ENCODE results near the gene UBE2Q2. TPM values are rescaled to one million over a fixed set of nuclear protein-coding genes. Genes with fewer than 3 reads are reported as not detected.

The UBE2Q2 gene
- polyA plus RNA-seq, 2 of the 4 experiments (the other 2 are of a cell fraction), result 36.5 to 50.6 TPM

DNA sequence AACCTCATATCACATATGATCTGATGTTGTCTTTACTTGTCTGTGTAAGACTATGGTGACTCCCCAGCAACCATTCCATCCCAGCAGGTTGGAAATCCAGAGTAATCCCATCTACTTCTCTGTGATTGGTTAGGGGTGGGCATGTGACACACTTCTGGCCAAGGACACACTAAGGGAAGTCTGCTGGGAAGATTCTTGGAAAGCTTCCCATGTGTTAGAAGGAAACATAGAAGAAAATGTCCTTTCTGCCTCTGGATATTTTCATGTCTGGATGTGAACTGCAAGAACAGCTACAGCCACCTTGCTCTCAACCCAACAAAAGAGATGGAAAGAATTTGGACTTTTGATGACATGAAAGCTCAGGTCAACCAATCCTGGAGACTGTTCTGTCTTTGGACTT lies 2.6 kb upstream of the UBE2Q2 start:
- H3K27ac ChIP-seq, result no peak overlapping the region
- H3K4me1 ChIP-seq, result peaks cover 22% of the 10 kb centered on the region
- H3K4me2 ChIP-seq, result 0 out of 3 replicates have a peak overlapping the region, but pooled peaks have one; percentile 19
- no peaks in the 10 kb centered on the region for H3K9me3 ChIP-seq
- no peak overlapping the region for H3K4me3 ChIP-seq
- ChIA-PET CTCF (interaction anchor here (1.1 to 4.1 kb wide), 6 partner anchors 11 to 39 kb away, joined by 3 to 18 read pairs (median 10); no protein-coding TSS in a partner anchor), POLR2A (interaction anchor here (0.8 to 3.4 kb wide), 2 partner anchors 63 to 472 kb away, joined by 3 to 19 read pairs; partner anchors contain the start of genes FBXO22 and MAN2C1)
- TF ChIP-seq RNF2 (IDR thresholded peaks at IDR 0.05; ENCODE audit: borderline replicate concordance, low read depth) (no peak), CHD4 (IDR thresholded peaks at IDR 0.05; ENCODE audit: borderline replicate concordance) (no peak)
- TF ChIP-seq, protein P1, sequence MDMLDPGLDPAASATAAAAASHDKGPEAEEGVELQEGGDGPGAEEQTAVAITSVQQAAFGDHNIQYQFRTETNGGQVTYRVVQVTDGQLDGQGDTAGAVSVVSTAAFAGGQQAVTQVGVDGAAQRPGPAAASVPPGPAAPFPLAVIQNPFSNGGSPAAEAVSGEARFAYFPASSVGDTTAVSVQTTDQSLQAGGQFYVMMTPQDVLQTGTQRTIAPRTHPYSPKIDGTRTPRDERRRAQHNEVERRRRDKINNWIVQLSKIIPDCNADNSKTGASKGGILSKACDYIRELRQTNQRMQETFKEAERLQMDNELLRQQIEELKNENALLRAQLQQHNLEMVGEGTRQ (IDR thresholded peaks at IDR 0.05), result peak; percentile 88
- TF ChIP-seq, protein P2, sequence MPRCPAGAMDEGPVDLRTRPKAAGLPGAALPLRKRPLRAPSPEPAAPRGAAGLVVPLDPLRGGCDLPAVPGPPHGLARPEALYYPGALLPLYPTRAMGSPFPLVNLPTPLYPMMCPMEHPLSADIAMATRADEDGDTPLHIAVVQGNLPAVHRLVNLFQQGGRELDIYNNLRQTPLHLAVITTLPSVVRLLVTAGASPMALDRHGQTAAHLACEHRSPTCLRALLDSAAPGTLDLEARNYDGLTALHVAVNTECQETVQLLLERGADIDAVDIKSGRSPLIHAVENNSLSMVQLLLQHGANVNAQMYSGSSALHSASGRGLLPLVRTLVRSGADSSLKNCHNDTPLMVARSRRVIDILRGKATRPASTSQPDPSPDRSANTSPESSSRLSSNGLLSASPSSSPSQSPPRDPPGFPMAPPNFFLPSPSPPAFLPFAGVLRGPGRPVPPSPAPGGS (IDR thresholded peaks at IDR 0.05), result no peak
- TF ChIP-seq, protein P3, sequence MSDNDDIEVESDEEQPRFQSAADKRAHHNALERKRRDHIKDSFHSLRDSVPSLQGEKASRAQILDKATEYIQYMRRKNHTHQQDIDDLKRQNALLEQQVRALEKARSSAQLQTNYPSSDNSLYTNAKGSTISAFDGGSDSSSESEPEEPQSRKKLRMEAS (IDR thresholded peaks at IDR 0.05), result no peak
- no peak for FAIRE-seq
- no peak for ATAC-seq
- peak; percentile 63 to 71 for DNase-seq (ENCODE audit: low read depth in 1 of 2, low spot score in 1 of 2)

DNA sequence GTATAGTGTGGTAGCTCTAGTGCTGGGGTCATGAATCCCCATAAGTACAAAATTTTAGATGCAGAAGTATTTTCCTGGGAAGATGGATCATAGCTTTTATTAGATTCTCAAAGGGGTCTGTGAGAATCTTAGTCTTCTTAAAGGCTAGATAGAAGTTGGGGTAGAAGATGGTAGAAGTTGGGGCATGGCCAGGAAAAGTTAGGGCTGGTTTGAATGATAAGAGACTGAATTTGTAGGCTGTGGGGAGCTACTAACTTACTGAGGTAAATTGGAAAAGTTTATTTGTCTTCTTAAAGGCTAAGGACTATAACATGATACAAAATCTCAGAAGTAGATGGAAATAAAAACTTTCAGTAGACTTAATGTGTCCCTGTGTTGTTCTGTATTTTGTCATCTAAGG lies 1.6 kb upstream of the UBE2Q2 start:
- H3K27ac ChIP-seq, result no peak overlapping the region
- TF ChIP-seq RFX5 (IDR thresholded peaks at IDR 0.05), result no peak
- no peak for TF ChIP-seq TP53 (CRISPR knock-in tag; IDR thresholded peaks at IDR 0.05)
- no peak for TF ChIP-seq SREBF2 (IDR thresholded peaks at IDR 0.05)
- TF ChIP-seq FOSL2 (IDR thresholded peaks at IDR 0.05), result no peak
- TF ChIP-seq FOSL2 (CRISPR knock-in tag; IDR thresholded peaks at IDR 0.05), result no peak
- TF ChIP-seq HOXB13 (CRISPR knock-in tag; IDR thresholded peaks at IDR 0.05; ENCODE audit: low read depth), result no peak
- TF ChIP-seq EHF (CRISPR knock-in tag; IDR thresholded peaks at IDR 0.05), result no peak
- CTCF ChIA-PET, result interaction anchor here (0.9 to 4.1 kb wide), 9 partner anchors 10 to 217 kb away, joined by 3 to 18 read pairs (median 3); partner anchors contain the start of gene SNX33
- H3K4me3 ChIP-seq, result no peak overlapping the region
- DNase-seq (ENCODE audit: low read depth in 1 of 2, low spot score in 1 of 2) (no peak), ATAC-seq (no peak), FAIRE-seq (no peak)
- POLR2A ChIA-PET, result interaction anchor here (0.8 to 3.4 kb wide), 2 partner anchors 62 to 473 kb away, joined by 3 to 19 read pairs; partner anchors contain the start of genes FBXO22 and MAN2C1
- no peaks in the 10 kb centered on the region for H3K9me3 ChIP-seq
- no peak overlapping the region for H3K4me2 ChIP-seq
- peaks cover 24% of the 10 kb centered on the region for H3K4me1 ChIP-seq

DNA sequence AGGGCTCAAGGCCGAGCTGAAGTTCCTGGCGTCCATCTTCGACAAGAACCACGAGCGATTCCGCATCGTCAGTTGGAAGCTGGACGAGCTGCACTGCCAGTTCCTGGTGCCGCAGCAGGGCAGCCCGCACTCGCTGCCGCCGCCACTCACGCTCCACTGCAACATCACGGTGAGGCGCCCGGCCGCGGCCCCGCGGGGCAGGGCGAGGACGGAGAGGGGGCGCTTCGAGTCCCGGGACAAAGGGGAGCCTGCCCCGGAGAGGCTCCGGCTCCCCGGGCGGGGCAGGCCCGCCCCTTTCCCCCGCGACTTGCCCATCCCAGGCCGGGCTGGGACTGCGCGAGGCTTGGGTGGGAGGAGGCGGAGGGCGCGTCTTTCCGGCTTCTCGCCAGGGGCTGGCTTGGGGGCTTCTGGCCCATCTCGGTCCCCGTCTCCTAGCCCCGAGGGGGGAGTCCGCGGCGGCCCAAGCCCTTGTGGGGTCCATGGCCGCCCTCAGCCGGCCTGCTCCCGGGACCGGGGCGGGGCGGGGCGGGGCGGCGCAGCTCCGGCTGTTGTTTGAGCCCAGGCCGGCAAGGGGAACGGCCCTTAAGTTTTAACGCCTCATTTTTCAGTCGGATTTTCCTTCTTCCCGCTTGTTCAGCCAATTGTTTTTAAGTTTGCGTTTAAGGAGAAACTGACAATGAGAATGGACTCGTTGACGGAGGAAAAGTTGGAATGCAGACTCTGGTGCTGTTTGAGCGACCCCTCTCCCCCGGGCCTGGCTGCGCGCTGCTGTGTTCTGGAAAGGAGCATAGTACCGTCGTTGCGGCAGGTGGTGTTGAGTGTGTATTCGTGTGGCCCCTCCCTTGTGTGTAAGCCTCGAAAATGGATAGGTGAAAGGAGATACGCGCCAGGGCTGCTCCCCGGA lies 683 bp downstream of the UBE2Q2 start:
- ATAC-seq (peak; percentile 74 to 84), DNase-seq (ENCODE audit: low read depth in 1 of 2, low spot score in 1 of 2) (peak; percentile 70 to 79), FAIRE-seq (no peak)
- H3K9me3 ChIP-seq, result no peaks in the 10 kb centered on the region
- WGBS (ENCODE audit: missing lambda C conversion rate), result 6% methylated on average over 38 of the region's 77 CpGs
- ChIA-PET CTCF (interaction anchor here (0.6 to 4.1 kb wide), 11 partner anchors 10 to 335 kb away, joined by 3 to 18 read pairs (median 3); partner anchors contain the start of gene FBXO22), POLR2A (interaction anchor here (0.6 to 3.4 kb wide), 15 partner anchors 9 to 886 kb away, joined by 3 to 19 read pairs (median 4); partner anchors contain the start of genes FBXO22, ISL2 and SIN3A)
- H3K4me2 ChIP-seq, result peak overlapping the region; percentile 81
- H3K4me3 ChIP-seq, result peak overlapping the region; percentile 66
- H3K27ac ChIP-seq, result peak overlapping the region; percentile 88 to 92
- peaks cover 21% of the 10 kb centered on the region for H3K4me1 ChIP-seq
- TF ChIP-seq MAFK (IDR thresholded peaks at IDR 0.05; ENCODE audit: partially characterized antibody) (no peak), HDAC2 (IDR thresholded peaks at IDR 0.05) (no peak), CBX2 (IDR thresholded peaks at IDR 0.05; ENCODE audit: borderline replicate concordance, low read depth) (no peak), POLR2A (IDR thresholded peaks at IDR 0.05; ENCODE audit: low read length) (peak; percentile 60), HOXA7 (CRISPR knock-in tag; IDR thresholded peaks at IDR 0.05) (no peak), BHLHE40 (IDR thresholded peaks at IDR 0.05; ENCODE audit: low read depth, low read length) (no peak), FOSB (CRISPR knock-in tag; IDR thresholded peaks at IDR 0.05) (no peak), CBX8 (IDR thresholded peaks at IDR 0.05) (no peak), RAD21 (conservative IDR thresholded peaks at IDR 0.05 in 1 of 2, IDR thresholded peaks at IDR 0.05 in 1 of 2) (no peak), JUNB (IDR thresholded peaks at IDR 0.05) (no peak), JUN (IDR thresholded peaks at IDR 0.05) (peak in 1 of 2 experiments; percentile 11; a peak in 1 of 5 replicates), NPAS2 (CRISPR knock-in tag; IDR thresholded peaks at IDR 0.05; ENCODE audit: borderline replicate concordance) (no peak), ZNF302 (CRISPR knock-in tag; IDR thresholded peaks at IDR 0.05) (no peak), PHF8 (IDR thresholded peaks at IDR 0.05; ENCODE audit: borderline replicate concordance, low read depth) (peak; percentile 48), NR3C1 (IDR thresholded peaks at IDR 0.05) (no peak), CHD4 (IDR thresholded peaks at IDR 0.05; ENCODE audit: borderline replicate concordance) (no peak)
- TF ChIP-seq, protein P4, sequence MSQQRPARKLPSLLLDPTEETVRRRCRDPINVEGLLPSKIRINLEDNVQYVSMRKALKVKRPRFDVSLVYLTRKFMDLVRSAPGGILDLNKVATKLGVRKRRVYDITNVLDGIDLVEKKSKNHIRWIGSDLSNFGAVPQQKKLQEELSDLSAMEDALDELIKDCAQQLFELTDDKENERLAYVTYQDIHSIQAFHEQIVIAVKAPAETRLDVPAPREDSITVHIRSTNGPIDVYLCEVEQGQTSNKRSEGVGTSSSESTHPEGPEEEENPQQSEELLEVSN (IDR thresholded peaks at IDR 0.05; ENCODE audit: borderline replicate concordance, low read depth), result peak; percentile 13; the same call in 1 of the 2 replicates
- TF ChIP-seq, protein P5, sequence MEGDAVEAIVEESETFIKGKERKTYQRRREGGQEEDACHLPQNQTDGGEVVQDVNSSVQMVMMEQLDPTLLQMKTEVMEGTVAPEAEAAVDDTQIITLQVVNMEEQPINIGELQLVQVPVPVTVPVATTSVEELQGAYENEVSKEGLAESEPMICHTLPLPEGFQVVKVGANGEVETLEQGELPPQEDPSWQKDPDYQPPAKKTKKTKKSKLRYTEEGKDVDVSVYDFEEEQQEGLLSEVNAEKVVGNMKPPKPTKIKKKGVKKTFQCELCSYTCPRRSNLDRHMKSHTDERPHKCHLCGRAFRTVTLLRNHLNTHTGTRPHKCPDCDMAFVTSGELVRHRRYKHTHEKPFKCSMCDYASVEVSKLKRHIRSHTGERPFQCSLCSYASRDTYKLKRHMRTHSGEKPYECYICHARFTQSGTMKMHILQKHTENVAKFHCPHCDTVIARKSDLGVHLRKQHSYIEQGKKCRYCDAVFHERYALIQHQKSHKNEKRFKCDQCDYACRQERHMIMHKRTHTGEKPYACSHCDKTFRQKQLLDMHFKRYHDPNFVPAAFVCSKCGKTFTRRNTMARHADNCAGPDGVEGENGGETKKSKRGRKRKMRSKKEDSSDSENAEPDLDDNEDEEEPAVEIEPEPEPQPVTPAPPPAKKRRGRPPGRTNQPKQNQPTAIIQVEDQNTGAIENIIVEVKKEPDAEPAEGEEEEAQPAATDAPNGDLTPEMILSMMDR (IDR thresholded peaks at IDR 0.05), result no peak; the same call in 2 of the 3 replicates
- TF ChIP-seq, protein P3 (IDR thresholded peaks at IDR 0.05), result peak; percentile 7; the same call in 1 of the 2 replicates

All from A549 (cell line).